Measurements from ENCODE around the gene ALK.

DNA sequence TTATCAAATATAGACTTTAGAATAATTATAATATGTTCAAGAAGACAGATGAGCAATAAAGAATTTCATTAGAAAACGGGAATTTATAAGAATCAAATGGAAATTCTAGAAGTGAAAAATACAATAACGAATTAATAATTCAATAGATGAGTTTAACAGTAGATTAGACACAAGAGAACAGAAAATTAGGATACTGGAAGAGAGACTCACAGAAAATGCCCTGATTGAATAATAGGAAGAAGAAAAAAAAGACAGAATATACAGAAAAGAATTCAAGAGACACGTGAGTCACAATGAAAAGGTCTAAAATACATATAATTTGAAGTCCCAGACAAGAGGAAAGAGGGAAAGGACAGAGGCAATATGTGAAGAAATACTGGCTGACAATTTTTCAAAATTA is 451.4 kb downstream of the ALK start:
- TF ChIP-seq POLR2AphosphoS5 (IDR thresholded peaks at IDR 0.05; ENCODE audit: borderline replicate concordance, low read depth, low read length) (no peak), EZH2 (IDR thresholded peaks at IDR 0.05) (no peak), FOXP2 (optimal IDR thresholded peaks at IDR 0.05; ENCODE audit: control extremely low read depth, extremely low read length, insufficient read depth) (no peak)
